Embryonic facial prominence (tissue), 1 donor: ENCODE results near the gene KCNAB1.
"Not testable (repeated sequence)": the region's sequence is repeated elsewhere in the genome, so short reads cannot be mapped to it uniquely, and the experiment has no call there.

Experiments used
- DNase-seq: peaks from one replicate; pipeline ENCODE4 v3.0.0-alpha.2; 2016; ENCODE audit errors: extremely low spot score

Gene KCNAB1

DNA sequence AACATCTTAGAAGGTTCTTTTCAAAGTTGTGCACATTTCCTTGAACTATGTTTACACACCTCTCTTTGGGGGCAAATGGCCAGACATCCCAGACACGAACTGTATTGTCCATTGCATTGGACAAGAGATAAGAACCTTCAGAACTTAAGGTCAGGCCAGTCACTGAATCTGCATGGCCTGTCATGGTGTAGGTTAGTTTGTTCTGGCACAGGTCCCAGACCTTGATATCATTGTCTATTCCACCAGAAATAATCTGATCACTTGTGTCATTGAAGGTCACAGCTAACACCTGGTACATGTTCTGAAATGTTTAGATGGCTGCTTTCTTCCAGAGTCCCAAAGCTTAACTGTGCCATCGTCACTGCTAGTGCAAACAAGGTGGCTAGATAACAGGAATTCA lies 55.7 kb downstream of the KCNAB1 start:
- DNase-seq: no peak

DNA sequence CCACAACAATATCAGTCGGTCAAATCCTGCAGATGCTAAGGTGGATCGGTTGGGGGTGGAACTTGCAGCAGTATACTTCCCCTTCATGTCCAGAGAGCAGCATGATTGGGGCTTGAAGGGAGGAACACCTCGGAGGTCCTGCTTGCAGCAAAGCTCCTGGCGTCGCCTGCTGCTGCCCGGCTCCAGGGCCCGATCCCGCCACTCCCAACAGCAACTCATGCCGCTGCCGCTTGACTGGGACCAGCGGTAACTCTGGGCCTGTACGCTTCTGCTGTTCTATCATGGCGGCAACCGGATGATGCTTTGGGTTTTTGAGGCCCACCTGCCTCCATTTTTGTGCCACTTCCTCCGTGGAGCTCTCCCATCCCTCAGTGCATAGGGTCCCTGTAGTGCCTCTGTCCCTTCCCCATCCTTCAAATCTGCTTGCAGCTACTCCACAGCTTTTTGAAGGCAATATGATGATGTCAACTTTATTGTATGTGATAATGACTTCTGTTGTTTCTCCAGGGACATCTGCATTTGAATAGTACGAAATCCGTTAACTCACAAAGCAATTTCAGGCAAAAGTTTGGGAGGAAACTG lies 56.3 kb downstream of the KCNAB1 start:
- no peak for DNase-seq

DNA sequence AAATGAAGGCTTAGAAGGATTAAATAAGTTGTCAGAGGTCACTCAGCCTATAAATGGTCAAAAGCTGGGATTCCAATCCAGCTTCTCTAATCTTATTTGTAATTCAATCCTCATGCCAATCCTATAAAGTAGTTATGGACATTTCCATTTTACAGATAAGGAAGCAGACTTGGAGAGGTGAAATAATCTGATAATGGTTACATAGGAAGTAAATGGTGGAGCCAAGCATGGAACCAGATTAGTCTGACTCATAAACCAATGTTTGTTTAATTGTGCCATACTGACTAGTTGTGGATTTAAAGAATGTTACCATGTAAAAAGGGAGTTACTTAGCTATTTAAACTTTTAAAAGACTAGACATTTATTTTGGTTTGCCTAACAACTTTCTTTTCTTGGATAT lies 59.7 kb downstream of the KCNAB1 start:
- DNase-seq: no peak

DNA sequence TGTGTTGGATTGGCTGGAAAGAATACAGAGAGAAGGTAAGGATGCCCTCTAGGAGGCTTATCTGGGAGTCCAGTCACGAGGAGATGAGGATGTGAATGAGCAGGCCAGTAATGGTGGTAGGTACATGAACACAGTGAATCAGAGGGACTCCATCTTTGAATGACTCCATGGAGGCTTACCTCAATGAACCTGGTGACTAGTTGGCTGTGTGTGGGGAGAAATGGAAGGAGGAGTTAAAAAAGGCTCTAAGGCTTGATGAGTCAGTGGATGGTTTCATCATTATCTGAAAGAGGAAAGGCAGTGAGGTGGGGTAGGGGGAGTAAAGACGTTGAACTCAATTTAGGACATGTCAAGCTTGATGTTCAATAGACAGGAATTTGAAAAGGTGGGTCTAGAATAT lies 61.1 kb downstream of the KCNAB1 start:
- no peak for DNase-seq

DNA sequence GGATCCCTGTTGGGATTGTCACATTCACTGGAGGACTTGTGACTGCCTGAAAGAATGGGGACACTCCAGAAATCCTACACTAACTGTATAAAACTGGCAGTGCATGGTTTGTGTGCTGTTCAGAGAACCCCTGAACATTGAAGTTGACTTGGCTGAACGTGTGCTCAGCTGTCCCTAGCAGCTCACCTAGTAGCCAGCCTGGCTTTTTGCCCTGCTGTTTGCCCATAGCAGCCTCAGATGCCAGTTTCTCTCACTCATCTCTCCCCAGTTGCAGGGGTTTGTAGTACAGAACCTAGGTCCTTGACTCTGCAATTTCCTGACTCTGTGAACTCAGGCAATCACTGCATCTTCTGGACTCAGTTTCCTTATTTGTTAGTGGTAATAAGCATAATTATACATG lies 63.0 kb downstream of the KCNAB1 start:
- DNase-seq: no peak

DNA sequence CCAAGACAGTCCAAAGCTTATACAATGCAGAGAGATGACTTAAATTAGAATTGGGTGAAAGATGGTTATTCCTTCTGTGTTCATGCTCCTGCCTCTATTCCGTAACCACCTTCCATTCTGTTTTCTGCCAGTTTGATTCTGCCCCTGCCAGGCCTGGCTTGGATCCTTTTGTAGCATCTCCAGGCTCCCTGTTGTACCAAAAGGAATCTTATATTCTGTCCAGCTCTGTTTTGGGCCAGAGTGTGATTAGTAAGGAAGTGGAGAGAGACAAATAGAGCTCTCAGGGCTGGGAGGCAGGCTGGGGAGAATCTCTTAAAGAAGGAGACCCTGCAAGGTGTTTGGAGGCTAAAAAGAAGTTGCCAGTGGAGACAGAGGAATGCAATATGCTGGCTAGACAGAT lies 63.8 kb downstream of the KCNAB1 start:
- DNase-seq: no peak

DNA sequence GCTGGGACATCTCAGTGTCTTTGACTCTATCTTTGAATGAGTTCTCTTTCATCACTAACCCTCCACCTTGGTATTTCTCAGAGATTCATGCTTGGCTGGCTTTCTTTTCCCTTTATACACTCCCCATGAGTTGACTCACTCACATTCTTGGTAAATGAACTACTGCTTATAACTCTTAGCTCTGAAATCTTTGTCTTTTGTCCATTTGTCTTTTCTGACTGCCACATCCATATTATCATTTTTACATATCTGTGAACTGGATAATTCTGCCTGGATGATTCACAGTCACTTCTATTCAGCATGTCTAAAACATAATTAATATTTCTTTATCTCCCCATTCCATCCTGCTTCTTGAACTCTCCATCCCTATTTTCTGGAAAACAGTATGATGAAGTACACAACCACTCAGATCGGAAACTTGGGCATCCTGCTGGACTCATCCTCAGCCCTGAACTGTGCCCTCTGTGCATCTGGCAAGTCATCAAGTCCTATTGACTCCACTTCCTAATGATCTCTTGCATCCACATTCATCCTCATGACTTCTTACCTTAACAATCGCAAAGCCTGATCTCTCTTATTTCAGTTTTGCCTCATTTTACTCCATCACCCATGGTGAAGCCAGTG lies 66.9 kb downstream of the KCNAB1 start:
- DNase-seq: no peak

DNA sequence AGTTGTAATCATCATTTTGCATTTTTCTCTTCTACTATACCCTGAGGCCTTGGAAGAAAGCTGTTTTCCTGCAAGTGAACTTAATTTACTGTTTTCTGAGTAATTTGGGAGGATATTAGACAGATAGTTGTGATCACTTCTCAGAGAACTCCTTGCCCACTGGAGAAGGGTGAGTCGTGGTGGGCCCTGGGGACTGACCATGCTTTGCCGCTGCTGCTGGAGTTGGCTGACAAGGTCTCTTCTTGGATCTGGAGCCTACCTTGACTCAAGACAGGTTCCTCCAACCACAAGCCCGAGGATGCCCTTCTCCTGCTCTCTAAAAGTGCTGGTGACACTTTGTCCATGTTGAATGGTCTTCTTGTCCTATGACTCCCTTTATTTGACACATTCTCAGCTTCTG lies 68.4 kb downstream of the KCNAB1 start:
- DNase-seq: no peak

DNA sequence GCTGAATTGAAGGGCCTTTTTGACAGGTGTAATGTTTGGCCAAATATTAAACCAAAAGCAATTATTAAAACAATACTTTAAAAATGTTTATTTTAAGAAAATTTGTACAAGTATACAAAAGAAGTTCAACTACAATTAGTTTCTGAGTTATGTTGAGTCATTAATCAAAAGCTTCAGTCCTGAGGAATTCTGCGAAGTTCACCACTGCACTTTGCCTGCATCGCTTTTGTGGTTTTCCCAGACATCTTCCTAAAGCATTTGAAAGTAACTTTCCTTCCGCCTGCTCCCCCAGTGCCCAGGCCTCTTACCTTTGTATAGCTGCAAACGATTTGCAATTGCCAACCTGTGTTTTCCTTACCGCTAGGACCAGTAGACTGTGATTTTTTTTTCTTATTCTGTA lies 69.5 kb downstream of the KCNAB1 start:
- no peak for DNase-seq

DNA sequence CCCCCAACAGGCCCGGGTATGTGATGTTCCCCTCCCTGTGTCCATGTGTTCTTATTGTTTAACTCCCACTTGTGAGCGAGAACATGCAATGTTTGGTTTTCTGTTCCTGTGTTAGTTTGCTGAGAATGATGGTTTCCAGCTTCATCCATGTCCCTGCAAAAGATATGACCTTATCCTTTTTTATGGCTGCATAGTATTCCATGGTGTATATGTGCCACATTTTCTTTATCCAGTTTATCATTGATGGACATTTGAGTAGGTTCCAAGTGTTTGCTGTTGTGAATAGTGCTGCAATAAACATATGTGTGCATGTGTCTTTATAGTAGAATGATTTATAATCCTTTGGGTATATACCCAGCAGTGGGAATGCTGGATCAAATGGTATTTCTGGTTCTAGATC lies 74.6 kb downstream of the KCNAB1 start:
- not testable (repeated sequence) for DNase-seq

DNA sequence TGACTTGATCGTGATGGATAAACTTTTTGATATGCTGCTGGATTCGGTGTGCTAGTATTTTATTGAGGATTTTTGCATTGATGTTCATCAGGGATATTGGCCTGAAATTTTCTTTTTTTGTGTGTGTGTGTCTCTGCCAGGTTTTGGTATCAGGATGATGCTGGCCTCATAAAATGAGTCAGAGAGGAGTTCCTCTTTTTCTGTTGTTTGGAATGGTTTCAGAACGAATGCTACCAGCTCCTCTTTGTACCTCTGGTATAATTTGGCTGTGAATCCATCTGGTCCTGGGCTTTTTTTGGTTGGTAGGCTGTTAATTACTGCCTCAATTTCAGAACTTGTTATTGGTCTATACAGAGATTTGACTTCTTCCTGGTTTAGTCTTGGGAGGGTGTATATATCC lies 76.8 kb downstream of the KCNAB1 start:
- not testable (repeated sequence) for DNase-seq

DNA sequence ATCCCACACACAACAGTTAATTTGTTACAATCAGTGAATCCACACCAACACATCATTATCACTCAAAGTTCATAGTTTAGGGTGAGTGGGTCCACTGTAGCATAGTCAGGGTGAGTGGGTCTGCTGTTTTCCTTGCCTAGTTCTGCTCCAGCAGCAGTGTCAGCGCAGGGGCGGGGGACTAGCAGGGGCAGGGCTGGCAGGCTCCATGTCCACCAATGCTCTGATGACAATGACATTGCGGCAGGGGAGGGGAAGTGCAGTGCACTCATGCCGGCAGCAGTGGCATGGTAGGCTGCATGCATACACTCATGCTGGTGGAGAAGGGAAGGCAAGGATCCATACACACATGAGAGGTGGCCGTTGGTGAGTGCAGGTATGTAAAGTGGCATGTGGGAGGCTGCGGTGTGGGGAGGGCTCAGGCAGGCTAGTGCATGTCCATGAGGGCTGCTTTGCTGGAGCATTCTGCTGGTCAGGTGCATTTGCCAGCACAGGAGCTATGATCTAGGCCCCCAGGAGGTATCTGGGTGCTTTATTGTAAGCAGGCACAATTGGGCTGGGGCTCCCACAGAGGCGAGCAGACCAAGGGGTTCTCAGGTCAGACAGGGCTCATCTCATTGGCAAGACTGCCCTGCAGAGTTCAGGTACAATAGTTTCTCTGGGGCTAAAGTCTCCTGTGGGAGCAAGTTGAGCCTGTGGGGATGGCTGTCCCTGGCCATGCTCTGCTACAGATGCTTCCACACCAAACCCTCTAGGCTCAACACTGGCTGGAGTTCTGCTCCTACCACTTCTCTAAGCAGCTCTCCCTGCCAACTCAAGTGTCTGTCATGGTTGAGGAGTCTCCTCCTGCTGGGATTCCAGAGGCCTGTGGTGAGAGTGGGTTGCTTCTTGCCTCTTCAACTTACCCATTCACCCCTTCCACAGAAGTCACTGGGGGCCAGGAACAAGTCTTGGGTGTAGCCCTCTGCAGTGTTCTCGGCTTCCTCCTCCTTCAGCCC lies 81.3 kb downstream of the KCNAB1 start:
- no peak for DNase-seq

DNA sequence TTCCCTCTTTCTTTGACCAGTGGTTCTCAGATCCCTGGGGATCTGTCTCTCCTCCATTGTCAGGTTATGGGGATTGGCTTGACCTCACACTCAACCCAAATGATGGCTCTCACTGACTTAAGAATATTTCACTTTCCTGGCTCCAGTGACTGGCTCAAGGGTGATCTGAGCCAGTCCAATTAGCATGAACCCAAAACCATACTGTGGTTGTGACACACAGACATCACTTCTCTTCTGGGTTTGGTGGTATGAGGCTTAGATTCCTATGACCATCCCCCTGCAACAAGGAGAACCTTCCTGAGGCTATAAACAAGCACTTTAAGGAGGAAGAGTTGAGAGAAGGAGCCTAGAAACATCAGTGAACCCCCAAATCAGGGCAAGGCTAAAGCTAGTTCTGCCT lies 85.8 kb downstream of the KCNAB1 start:
- DNase-seq: no peak

DNA sequence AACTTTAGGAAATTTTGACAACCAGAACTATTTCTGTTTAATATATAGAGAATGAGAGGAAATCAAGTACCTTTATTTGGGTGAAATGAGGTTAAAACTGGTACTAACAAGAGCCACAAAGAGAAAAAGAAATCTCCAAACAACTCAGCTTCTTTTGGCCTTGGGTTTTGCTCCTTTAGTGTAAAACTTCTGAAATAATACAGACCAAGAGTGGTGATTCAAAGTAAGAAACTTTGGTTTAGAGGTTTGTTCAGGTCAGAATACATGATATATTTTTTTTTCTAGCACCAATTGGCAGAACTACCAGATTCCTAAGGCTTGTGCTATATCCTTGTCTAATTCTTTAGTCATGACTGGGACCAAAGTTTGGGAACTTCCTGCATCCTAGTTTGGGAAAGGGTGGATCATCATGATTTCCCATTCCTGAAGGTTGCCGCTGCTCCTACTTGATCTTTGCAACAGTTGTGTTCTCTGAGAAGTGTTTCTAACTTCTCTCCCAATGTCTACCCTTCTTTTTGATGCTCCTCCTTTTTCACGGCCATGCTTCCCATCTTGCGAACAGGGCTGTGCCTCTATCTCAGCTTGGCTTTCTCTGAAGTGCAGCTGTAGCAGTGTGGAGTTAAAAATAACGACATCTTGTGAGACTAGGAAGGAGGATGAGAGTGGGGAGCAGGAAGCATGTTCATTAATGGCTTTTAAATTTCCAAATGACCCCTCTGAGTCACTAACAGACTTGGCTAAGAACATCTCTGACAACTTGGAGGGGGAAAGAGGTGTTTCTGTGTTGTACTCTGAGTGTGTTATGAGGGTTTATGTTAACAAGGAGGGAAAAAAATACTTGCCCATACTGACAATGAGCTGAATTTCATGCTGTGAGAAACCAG lies 87.7 kb downstream of the KCNAB1 start:
- DNase-seq: no peak

DNA sequence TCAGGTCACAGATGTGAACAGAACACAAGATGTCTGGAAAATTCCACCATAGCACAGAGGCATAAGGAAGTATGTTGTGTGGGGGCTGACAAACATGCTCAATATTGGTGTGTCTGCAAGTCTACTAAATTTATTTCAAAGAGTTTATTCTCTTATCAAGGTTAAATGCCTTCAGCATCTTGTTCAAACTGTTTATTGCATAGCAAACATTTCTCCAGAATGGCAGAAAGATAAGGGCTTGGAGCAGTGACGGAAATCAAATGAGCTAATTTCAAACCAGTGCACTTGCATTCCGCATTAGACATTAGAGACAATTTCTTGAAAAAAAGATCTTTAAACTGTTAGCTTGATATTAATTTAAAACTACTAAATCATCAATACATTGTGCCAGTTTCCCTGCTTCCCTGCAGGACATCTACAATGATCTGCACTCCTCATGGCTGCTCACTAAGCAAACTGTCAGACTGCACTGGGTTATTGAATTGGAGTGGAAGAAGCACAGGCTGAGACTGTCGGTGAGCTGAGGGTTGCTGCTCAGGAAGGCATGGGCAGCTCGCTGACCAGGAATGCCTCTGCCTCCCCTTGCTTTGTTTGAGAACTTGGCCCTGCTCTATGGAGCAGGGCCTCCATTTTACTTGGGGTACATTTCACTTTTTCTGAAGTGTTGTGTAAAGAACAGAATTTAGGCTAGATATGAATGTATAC lies 89.4 kb downstream of the KCNAB1 start:
- no peak for DNase-seq

DNA sequence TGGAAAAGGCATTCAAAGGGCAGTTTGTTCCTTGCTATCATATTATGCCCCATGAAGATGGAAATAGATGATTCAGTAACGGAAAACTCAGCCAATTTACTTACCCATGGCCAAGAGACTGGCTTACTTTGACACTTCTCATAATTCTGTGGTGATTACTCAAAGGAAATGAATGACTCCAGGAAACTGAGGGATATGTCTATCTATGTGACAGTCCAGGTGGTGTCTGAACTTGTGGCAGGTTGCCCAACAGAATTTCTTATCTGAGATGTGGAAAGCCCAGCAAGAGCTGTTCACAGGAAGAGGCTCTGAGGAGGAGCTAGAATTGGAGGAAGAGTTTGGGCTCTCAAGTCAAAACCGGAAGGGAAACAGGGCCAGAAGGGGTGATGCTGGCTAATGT lies 91.2 kb downstream of the KCNAB1 start:
- no peak for DNase-seq

DNA sequence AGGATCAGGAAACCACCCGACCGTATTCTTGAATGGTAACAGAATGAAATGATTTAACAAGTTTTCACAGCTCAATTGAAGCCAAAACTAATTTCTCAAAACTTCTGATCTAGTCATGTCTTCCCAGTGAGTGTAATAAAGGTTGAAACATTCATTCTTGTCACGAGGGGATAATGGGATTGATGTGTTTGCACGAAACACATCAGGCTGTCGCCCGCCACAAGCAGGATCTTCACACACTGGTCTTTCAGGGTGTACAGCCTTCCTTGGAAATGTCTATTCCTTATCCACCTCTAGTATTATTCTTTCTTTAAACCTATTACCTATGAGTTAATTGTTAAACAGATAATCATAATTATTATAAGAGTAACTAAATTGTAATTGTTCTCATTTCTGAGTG lies 94.3 kb downstream of the KCNAB1 start:
- no peak for DNase-seq

DNA sequence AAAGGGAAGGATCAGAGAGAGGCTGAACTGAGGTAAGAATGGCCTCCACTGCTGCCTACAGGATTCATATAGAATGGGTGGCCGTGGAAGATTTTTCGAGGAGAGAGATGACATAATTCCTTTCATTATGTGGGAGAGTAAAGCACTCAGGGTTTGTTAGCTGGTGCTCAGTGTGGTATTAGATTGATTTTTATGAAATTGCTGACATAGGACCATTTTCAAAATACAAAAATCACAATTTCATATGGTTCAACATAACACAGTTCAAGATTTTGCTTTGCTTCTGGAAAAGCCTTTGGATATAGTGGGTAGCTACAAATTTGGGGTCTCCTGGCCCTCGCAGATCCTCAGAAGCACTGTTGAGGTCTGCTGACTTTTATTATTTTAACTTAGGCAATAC lies 95.4 kb downstream of the KCNAB1 start:
- DNase-seq: no peak

DNA sequence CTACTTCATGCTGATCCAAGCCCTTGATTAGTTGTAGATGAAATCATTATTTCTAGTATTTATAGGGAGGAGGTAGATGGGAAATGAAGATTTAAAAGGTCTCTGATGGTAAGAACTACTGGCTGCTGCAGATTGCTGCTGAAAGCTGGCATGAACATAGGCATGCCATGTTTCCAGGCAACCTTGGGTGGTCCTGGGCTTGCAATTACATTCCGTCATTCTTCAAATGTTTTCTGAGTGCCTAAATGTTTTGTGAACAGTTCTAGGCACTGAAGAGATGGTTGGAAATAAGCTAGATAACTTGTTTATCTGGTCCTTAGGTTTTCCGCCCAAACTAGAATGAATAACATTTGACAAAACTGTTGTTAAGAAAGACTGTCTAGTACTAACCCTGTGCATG lies 95.8 kb downstream of the KCNAB1 start:
- no peak for DNase-seq

DNA sequence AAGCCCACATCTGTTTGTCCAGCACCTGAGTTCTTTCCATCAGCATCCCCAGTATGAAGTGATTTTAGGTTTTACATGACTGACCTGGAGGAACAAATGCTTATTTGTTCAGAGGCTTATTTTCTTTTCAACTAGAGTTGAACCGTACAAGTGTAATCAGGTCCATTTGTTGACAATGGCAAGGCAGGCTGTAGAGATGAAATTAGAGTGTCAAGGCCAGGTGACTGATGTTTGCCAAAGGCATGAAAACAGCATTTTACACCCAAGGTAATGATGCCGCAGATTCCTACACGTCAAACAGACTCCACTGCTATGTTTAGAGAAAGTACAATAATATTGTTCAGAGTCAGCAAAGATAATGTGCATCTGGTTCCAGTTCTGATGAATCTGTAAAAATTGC lies 96.5 kb downstream of the KCNAB1 start:
- DNase-seq: no peak

DNA sequence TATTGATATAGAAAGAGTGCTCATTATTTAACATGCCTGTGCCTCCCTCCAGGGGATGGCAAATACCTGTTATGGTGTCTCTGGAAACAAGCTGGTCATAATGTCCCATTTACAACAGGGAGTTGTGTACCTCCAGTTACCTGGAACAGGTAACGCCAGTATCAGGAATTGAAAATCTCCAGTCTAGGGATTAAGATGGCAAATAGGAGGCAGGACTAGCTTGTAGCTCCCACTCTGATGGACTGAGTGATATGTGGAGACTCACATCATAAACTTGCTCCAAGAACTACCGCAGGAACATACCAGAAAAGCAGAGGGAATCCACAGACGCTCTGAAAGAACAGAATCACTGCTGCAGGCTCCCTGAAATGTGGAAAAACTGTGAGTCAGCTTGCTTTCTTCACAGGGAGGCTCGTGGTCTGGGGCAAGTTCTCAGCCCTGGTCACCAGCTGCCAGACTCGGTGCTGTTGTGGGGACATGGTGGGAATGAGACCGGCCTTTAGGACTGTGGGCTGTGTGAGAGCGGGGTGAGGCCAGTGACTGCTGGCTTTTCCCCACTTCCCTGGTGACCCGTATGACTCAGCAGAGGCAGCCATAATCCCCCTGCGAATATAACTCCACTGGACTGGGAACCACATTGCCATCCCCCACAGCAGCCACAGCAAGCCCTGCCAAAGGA lies 97.4 kb downstream of the KCNAB1 start:
- DNase-seq: no peak
